Mononuclear cell (primary cell): Measurements from ENCODE around the gene AGAP1. TPM values are rescaled to one million over a fixed set of nuclear protein-coding genes. Genes with fewer than 3 reads are reported as not detected.

Experiments used
- H3K27me3 ChIP-seq: 2 replicates; pipeline ENCODE4 v1.6.0; 2011; ENCODE audit warnings: low read length, control low read depth; ENCODE audit not compliant: insufficient read depth
- H3K4me1 ChIP-seq: 2 replicates; pipeline ENCODE4 v1.5.1; 2011; ENCODE audit warnings: mild to moderate bottlenecking, low read length, control low read depth; ENCODE audit not compliant: insufficient read depth
- H3K4me3 ChIP-seq: 2 replicates; pipeline ENCODE4 v1.5.1; 2011; ENCODE audit warnings: mild to moderate bottlenecking, low read length, moderate library complexity
- H3K9me3 ChIP-seq: 2 replicates; pipeline ENCODE4 v1.5.1; 2011; ENCODE audit warnings: low read depth, mild to moderate bottlenecking, control low read depth, low read length
- total RNA-seq: library from RNA; depleted of rRNA; stranded (reverse); fragments of >200 nt; gene quantifications from one replicate; pipeline ENCODE4 v1.2.3, GENCODE V29; 2012

AGAP1 gene
- total RNA-seq, 1 donor: 2.7 TPM

DNA sequence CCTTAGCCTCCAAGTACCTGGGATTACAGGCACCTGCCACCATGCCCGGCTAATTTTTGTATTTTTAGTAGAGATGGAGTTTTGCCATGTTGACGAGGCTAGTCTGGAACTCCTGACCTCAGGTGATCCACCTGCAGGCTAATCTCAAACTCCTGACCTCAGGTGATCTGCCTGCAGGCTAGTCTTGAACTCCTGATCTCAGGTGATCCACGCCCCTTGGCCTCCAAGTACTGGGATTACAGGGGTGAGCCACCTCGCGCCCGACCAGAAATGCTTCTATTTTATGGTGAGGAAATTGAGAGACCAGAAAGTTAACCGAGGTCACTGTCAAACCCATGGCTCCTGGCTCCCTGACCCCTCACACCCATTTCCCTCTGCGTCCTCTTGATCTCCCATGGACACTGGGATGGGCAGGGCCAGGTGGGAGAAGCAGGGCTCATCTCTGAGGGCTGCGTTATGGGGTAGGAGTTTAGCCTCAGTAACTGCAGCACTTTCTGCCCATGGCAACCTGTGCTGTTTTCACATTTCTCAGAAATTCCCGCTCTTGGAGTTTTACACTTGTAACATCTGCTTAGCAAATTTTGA lies 210.0 kb downstream of the AGAP1 start:
- no peaks in the 10 kb centered on the region for H3K9me3 ChIP-seq
- H3K4me3 ChIP-seq: no peak overlapping the region
- no peaks in the 10 kb centered on the region for H3K4me1 ChIP-seq
- no peaks in the 10 kb centered on the region for H3K27me3 ChIP-seq

GRCh38 chr2:235705296-235705695 lies 211.5 kb downstream of the AGAP1 start:
- H3K4me3 ChIP-seq: no peak overlapping the region
- H3K27me3 ChIP-seq: no peaks in the 10 kb centered on the region
- H3K4me1 ChIP-seq: no peaks in the 10 kb centered on the region
- H3K9me3 ChIP-seq: no peaks in the 10 kb centered on the region

- Histone ChIP-seq H3K27me3 (no peaks in the 10 kb centered on the region), H3K9me3 (no peaks in the 10 kb centered on the region), H3K4me3 (no peak overlapping the region), H3K4me1 (no peaks in the 10 kb centered on the region)
Observed at GRCh38 chr2:235706506-235706905, 212.7 kb downstream of the AGAP1 start.

GRCh38 chr2:235707411-235708096 lies 213.7 kb downstream of the AGAP1 start:
- Histone ChIP-seq H3K27me3 (no peaks in the 10 kb centered on the region), H3K4me1 (no peaks in the 10 kb centered on the region), H3K4me3 (no peak overlapping the region), H3K9me3 (no peaks in the 10 kb centered on the region)

- Histone ChIP-seq H3K4me3 (no peak overlapping the region), H3K27me3 (no peaks in the 10 kb centered on the region), H3K9me3 (no peaks in the 10 kb centered on the region), H3K4me1 (no peaks in the 10 kb centered on the region)
Observed at GRCh38 chr2:235709124-235709813, 215.4 kb downstream of the AGAP1 start.

DNA sequence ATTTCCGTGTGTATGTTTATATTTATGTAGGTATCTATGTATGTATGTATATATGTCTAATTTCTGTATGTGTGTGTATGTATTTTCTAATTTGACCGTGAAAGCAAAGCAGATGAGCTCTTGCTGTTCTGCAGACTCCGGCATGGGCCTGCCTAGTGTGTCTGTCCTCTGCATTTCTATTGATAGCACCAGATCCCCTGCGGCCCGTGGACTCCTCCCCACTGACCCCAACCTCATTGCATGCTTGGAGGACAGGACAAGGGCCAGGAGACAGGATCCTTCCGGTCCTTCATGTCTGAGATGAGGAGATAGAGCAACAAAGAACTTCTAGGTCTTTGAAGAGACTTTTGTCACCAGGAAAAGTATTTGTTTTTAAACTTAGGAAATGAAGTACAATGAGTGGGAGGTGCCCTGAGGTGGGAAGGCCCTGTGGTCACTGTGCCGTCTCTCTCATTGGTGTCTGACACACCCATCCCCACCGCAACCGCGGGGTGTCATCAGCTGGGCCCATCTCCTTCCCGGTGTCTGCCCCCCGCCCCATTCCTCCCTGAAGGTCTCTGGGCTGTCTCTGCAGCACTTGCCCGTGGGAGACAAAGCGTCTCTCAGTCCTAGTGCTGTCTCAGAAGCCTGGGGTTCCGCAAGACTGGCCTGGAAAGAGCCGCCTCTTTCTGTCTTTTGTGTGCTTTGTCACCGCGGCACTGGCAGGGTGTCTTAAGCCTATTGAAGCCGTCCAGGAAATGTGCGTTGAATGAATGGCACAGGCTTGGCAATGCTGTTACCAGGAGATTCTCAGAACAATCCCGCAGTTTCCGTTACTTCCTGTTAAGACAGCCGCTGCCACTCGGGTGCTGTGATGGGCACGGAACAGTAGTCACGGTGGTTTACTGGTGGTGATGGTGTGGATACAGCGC lies 216.4 kb downstream of the AGAP1 start:
- H3K27me3 ChIP-seq: no peaks in the 10 kb centered on the region
- H3K9me3 ChIP-seq: no peaks in the 10 kb centered on the region
- no peak overlapping the region for H3K4me3 ChIP-seq
- no peaks in the 10 kb centered on the region for H3K4me1 ChIP-seq

- Histone ChIP-seq H3K9me3 (no peaks in the 10 kb centered on the region), H3K4me1 (no peaks in the 10 kb centered on the region), H3K27me3 (no peaks in the 10 kb centered on the region), H3K4me3 (no peak overlapping the region)
Observed at GRCh38 chr2:235710933-235711332, 217.1 kb downstream of the AGAP1 start.

- Histone ChIP-seq H3K27me3 (no peaks in the 10 kb centered on the region), H3K4me3 (no peak overlapping the region), H3K9me3 (no peaks in the 10 kb centered on the region), H3K4me1 (no peaks in the 10 kb centered on the region)
Observed at GRCh38 chr2:235711527-235711926, 217.7 kb downstream of the AGAP1 start.

DNA sequence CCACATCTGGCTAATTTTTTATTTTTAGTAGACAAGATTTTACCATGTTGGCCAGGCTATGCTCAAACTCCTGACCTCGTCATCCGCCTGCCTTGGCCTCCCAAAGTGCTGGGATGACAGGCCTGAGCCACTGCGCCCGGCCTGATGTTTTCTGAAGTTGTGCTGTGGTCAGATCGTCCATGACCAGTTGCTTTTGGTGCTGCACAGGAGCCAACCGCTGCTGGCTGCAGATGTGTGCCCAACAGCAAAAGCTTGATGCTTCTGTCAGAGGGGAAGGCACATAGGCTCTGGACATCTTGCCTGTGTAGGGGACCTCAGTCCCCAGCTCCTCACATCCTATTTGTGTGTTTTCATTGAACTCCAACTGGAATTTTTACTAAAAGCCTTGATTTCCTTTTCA lies 218.3 kb downstream of the AGAP1 start:
- no peaks in the 10 kb centered on the region for H3K9me3 ChIP-seq
- H3K27me3 ChIP-seq: no peaks in the 10 kb centered on the region
- H3K4me3 ChIP-seq: no peak overlapping the region
- no peaks in the 10 kb centered on the region for H3K4me1 ChIP-seq

DNA sequence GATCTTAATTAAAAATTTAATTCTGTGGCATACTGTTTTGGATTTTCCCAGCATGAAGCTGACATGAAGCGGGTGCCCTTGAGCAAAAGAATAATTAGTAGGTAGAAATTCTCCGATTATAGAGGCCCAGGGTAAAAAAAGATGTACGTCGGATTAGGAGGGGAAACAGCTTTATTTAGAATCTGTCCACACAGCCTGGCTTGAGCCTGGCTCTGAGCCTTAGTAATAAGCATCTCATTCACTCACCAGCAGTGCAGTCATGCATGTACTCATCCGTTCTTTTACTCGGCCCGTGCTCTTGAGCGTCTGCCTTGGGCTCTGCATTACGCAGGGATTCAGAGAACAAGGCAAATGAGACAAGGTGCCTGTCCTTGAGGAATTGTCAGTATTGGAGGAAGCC lies 219.3 kb downstream of the AGAP1 start:
- no peaks in the 10 kb centered on the region for H3K27me3 ChIP-seq
- H3K4me1 ChIP-seq: no peaks in the 10 kb centered on the region
- no peak overlapping the region for H3K4me3 ChIP-seq
- H3K9me3 ChIP-seq: no peaks in the 10 kb centered on the region

- Histone ChIP-seq H3K9me3 (no peaks in the 10 kb centered on the region), H3K4me3 (no peak overlapping the region), H3K27me3 (no peaks in the 10 kb centered on the region), H3K4me1 (no peaks in the 10 kb centered on the region)
Observed at GRCh38 chr2:235715601-235716000, 221.8 kb downstream of the AGAP1 start.

DNA sequence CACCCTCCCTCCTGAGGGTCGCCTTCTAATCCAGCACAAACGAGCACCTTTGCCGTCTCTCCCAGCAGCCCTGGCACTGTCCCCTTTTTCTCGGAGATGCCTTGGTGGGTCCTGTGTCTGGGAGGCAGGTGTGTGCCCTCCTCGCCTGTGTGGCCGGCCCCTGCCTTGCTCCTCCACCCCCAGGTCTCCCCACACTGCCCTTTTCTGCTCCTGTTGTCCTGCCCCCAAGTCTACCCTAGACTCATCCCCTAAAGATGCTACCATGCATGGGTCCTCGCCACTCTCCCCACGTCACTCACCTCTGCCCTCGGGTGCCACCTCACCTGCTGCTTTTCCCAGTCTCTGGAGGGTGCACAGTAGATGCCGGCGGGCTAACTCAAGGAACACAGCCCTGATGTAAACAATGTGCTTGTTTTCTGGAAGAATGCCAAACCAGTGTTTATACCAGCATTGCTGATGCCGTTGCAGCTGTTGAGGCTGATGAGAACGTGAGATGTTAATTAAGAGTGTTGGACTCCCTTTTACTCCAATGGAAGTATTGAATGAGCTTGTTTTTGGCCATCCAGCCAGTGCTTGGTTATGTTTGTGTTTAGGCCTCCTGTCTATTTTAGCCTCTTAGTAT lies 223.1 kb downstream of the AGAP1 start:
- Histone ChIP-seq H3K27me3 (no peaks in the 10 kb centered on the region), H3K4me1 (no peaks in the 10 kb centered on the region), H3K9me3 (no peaks in the 10 kb centered on the region), H3K4me3 (no peak overlapping the region)

GRCh38 chr2:235719146-235719942 lies 225.5 kb downstream of the AGAP1 start:
- Histone ChIP-seq H3K9me3 (no peaks in the 10 kb centered on the region), H3K4me3 (no peak overlapping the region), H3K4me1 (no peaks in the 10 kb centered on the region), H3K27me3 (no peaks in the 10 kb centered on the region)

DNA sequence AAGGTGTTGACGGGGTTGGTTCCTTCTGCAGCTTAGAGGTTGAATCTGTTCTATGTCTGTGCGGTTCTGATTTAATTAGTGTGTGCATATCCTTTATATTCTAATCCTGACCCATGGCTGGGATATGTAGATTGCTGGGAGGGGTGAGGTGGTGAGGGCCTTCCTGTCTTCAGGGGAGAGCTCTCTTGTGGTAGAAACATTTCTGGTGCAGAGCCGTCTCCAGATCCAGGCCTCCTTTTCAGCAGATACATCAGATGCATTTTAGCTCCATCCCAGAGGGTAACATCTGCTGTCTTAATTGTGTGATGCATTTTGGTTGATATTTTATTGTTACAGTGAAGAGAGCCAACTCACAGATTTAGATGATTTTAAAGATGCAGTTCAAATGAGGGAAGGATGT lies 227.8 kb downstream of the AGAP1 start:
- Histone ChIP-seq H3K4me3 (no peak overlapping the region), H3K4me1 (no peaks in the 10 kb centered on the region), H3K9me3 (no peaks in the 10 kb centered on the region), H3K27me3 (no peaks in the 10 kb centered on the region)
